H9 (cell line): ENCODE measurements around the gene CCND3. TPM values are rescaled to one million over a fixed set of nuclear protein-coding genes. Genes with fewer than 3 reads are reported as not detected.
A peak's percentile ranks its signal among the peaks of the same experiment; 100 is the strongest.

Source experiments
- DNase-seq: peaks from one replicate; pipeline ENCODE4 v3.0.0-alpha.2; 2017
- H2AFZ ChIP-seq: one replicate; pipeline ENCODE4 v1.6.1; 2013; ENCODE audit warnings: mild to moderate bottlenecking, low read length, control low read depth, moderate library complexity
- H2AK5ac ChIP-seq: 2 replicates; pipeline ENCODE4 v1.6.1; 2013; ENCODE audit warnings: low read length, control low read depth, mixed read lengths; ENCODE audit not compliant: insufficient read length
- H2BK120ac ChIP-seq: one replicate; pipeline ENCODE4 v1.6.1; 2013; ENCODE audit warnings: low read depth, mild to moderate bottlenecking, low read length, control low read depth, inconsistent platforms; ENCODE audit not compliant: poor library complexity, severe bottlenecking
- H2BK12ac ChIP-seq: 2 replicates; pipeline ENCODE4 v1.6.1; 2013; ENCODE audit warnings: low read length, control low read depth, mixed read lengths, low read depth; ENCODE audit not compliant: insufficient read length
- H2BK15ac ChIP-seq: 2 replicates; pipeline ENCODE4 v1.6.1; 2013; ENCODE audit warnings: low read depth, low read length, control low read depth
- H2BK20ac ChIP-seq: one replicate; pipeline ENCODE4 v1.6.1; 2013; ENCODE audit warnings: low read depth, mild to moderate bottlenecking, low read length, control low read depth, inconsistent platforms; ENCODE audit not compliant: poor library complexity, severe bottlenecking
- H2BK5ac ChIP-seq: 2 replicates; pipeline ENCODE4 v1.6.1; 2013; ENCODE audit warnings: low read length, control low read depth, mixed read lengths; ENCODE audit not compliant: insufficient read length
- H3K14ac ChIP-seq: 2 replicates; pipeline ENCODE4 v1.6.1; 2013; ENCODE audit warnings: low read length, control low read depth; ENCODE audit not compliant: insufficient read depth
- H3K18ac ChIP-seq: 2 replicates; pipeline ENCODE4 v1.6.1; 2013; ENCODE audit warnings: low read depth, mild to moderate bottlenecking, mixed read lengths, low read length, control low read depth; ENCODE audit not compliant: insufficient read length
- H3K23ac ChIP-seq: 2 replicates; pipeline ENCODE4 v1.6.1; 2013; ENCODE audit warnings: low read length, control low read depth, mixed read lengths, low read depth; ENCODE audit not compliant: insufficient read length
- H3K23me2 ChIP-seq: 2 replicates; pipeline ENCODE4 v1.6.1; 2013; ENCODE audit warnings: low read depth, mild to moderate bottlenecking, mixed read lengths, low read length, control low read depth; ENCODE audit not compliant: insufficient read length, poor library complexity, severe bottlenecking
- H3K27ac ChIP-seq: 2 replicates; pipeline ENCODE4 v1.5.1; 2013; ENCODE audit warnings: low read length, control low read depth, mixed read lengths, low read depth; ENCODE audit not compliant: insufficient read length
- H3K27me3 ChIP-seq: 2 replicates; pipeline ENCODE4 v1.6.1; 2013; ENCODE audit warnings: low read length, control low read depth, inconsistent platforms; ENCODE audit not compliant: insufficient read depth
- H3K4ac ChIP-seq: 2 replicates; pipeline ENCODE4 v1.6.1; 2013; ENCODE audit warnings: low read depth, mild to moderate bottlenecking, control low read depth, inconsistent platforms, low read length, moderate library complexity
- H3K4me1 ChIP-seq: 2 replicates; pipeline ENCODE4 v1.6.1; 2013; ENCODE audit warnings: low read length, control low read depth, inconsistent platforms; ENCODE audit not compliant: insufficient read depth
- H3K4me2 ChIP-seq: 2 replicates; pipeline ENCODE4 v1.6.1; 2013; ENCODE audit warnings: low read length, control low read depth, mixed read lengths; ENCODE audit not compliant: insufficient read length, insufficient read depth
- H3K56ac ChIP-seq: 2 replicates; pipeline ENCODE4 v1.6.1; 2013; ENCODE audit warnings: low read depth, mild to moderate bottlenecking, mixed read lengths, low read length, control low read depth; ENCODE audit not compliant: insufficient read length
- H3K79me1 ChIP-seq: 2 replicates; pipeline ENCODE4 v1.6.1; 2013; ENCODE audit warnings: low read depth, mild to moderate bottlenecking, moderate library complexity, low read length, control low read depth, inconsistent platforms; ENCODE audit not compliant: insufficient read depth, poor library complexity, severe bottlenecking
- H3K79me2 ChIP-seq: 2 replicates; pipeline ENCODE4 v1.6.1; 2013; ENCODE audit warnings: low read length, control low read depth, inconsistent platforms; ENCODE audit not compliant: insufficient read depth
- H3K9ac ChIP-seq: 2 replicates; pipeline ENCODE4 v1.6.1; 2013; ENCODE audit warnings: low read length, control low read depth, mixed read lengths; ENCODE audit not compliant: insufficient read length; ENCODE audit errors: extremely low read depth
- H3K9me3 ChIP-seq: one replicate; pipeline ENCODE4 v1.6.1; 2013; ENCODE audit warnings: low read depth, low read length, inconsistent platforms; ENCODE audit not compliant: control insufficient read depth
- H3T11ph ChIP-seq: one replicate; pipeline ENCODE4 v1.6.1; 2013; ENCODE audit warnings: mild to moderate bottlenecking, low read length, control low read depth, inconsistent platforms
- H4K20me1 ChIP-seq: one replicate; pipeline ENCODE4 v1.6.1; 2013; ENCODE audit not compliant: control insufficient read depth, insufficient read length, insufficient read depth
- H4K5ac ChIP-seq: 2 replicates; pipeline ENCODE4 v1.6.1; 2013; ENCODE audit warnings: low read depth, mild to moderate bottlenecking, mixed read lengths, low read length, control low read depth; ENCODE audit not compliant: insufficient read length
- H4K8ac ChIP-seq: replicated peaks from 2 replicates; pipeline ENCODE4 v1.6.1; 2013; ENCODE audit warnings: low read length, control low read depth, mixed read lengths, low read depth; ENCODE audit not compliant: insufficient read length
- H4K91ac ChIP-seq: 2 replicates; pipeline ENCODE4 v1.6.1; 2013; ENCODE audit warnings: low read depth, mild to moderate bottlenecking, moderate library complexity, mixed read lengths, low read length, control low read depth; ENCODE audit not compliant: insufficient read length
- H3K27ac Mint-ChIP-seq, 3 experiments: 2 replicates in 2 of 3; 3 replicates in 1 of 3; pipeline ENCODE4 v1.8.0; 2020 to 2021; ENCODE audit warnings: mixed read lengths in 3 of 3, mild to moderate bottlenecking in 1 of 3, moderate library complexity in 1 of 3
- H3K27me3 Mint-ChIP-seq: 2 replicates; pipeline ENCODE4 v1.8.0; 2021; ENCODE audit warnings: low read depth, mild to moderate bottlenecking, moderate library complexity, mixed read lengths
- H3K36me3 Mint-ChIP-seq, 3 experiments: 2 replicates in 2 of 3; 3 replicates in 1 of 3; pipeline ENCODE4 v1.8.0; 2020 to 2021; ENCODE audit warnings: low read depth in 3 of 3, mixed read lengths in 3 of 3; ENCODE audit not compliant: insufficient read depth in 1 of 3
- H3K4me1 Mint-ChIP-seq, 2 experiments: 2 replicates each; pipeline ENCODE4 v1.8.0; 2020; ENCODE audit warnings: mixed read lengths in 2 of 2
- H3K4me3 Mint-ChIP-seq, 2 experiments: 2 replicates in 1 of 2; 3 replicates in 1 of 2; pipeline ENCODE4 v1.8.0; 2020 to 2021; ENCODE audit warnings: mild to moderate bottlenecking in 2 of 2, mixed read lengths in 2 of 2, moderate library complexity in 1 of 2
- H3K9me3 Mint-ChIP-seq, 2 experiments: 2 replicates in 1 of 2; 3 replicates in 1 of 2; pipeline ENCODE4 v1.8.0; 2020; ENCODE audit warnings: mild to moderate bottlenecking in 2 of 2, mixed read lengths in 2 of 2, moderate library complexity in 1 of 2
- CTCF ChIP-seq: fragments of 200-600 bp; sonication (generic); conservative IDR thresholded peaks from 3 replicates; pipeline ENCODE4 v1.8.0; 2021; ENCODE audit warnings: antibody characterized with exemption, mild to moderate bottlenecking
- WGBS: extraction: QIAGEN DNeasy Blood & Tissue Kit; methylation state at CpG from one replicate; pipeline ENCODE4 v1.1.7; 2013; ENCODE audit warnings: missing lambda C conversion rate, low lambda C conversion rate, mixed read lengths; ENCODE audit not compliant: insufficient read length; ENCODE audit errors: extremely low coverage; 5-methylcytosine and 5-hydroxymethylcytosine counted together
- total RNA-seq: library from RNA; stranded (reverse); gene quantifications from 2 replicates; pipeline ENCODE4 v1.2.1, GENCODE V29; 2021

The CCND3 gene
- total RNA-seq, 1 experiment from 2014 or later: 24.2 TPM

GRCh38 chr6:41970436-41970846 is 28.8 kb upstream of the CCND3 start:
- no peak overlapping the region for H3K56ac ChIP-seq
- Mint-ChIP-seq H3K27ac (0 out of 7 replicates have a peak overlapping the region, but pooled peaks of 1 of the 3 experiments have one; percentile 10), H3K27me3 (no peaks in the 10 kb centered on the region), H3K36me3 (no peaks in the 10 kb centered on the region), H3K4me3 (no peak overlapping the region), H3K9me3 (no peaks in the 10 kb centered on the region), H3K4me1 (peaks cover 23 to 28% of the 10 kb centered on the region in 2 experiments)
- TF ChIP-seq CTCF: no peak
- no peaks in the 10 kb centered on the region for H3K9me3 ChIP-seq
- no peak overlapping the region for H3K14ac ChIP-seq
- no peak overlapping the region for H3K4ac ChIP-seq
- no peak overlapping the region for H3K9ac ChIP-seq
- peaks cover 11% of the 10 kb centered on the region; the same call in 1 of the 2 replicates for H3K4me1 ChIP-seq
- H2BK20ac ChIP-seq: no peak overlapping the region
- no peak overlapping the region for H2BK5ac ChIP-seq
- H3K79me1 ChIP-seq: no peaks in the 10 kb centered on the region
- H3K23me2 ChIP-seq: peaks cover under 1% of the 10 kb centered on the region
- H2BK120ac ChIP-seq: no peak overlapping the region
- H3K79me2 ChIP-seq: no peaks in the 10 kb centered on the region
- no peak overlapping the region for H2AFZ ChIP-seq
- H4K8ac ChIP-seq: no peak overlapping the region
- no peak overlapping the region for H4K91ac ChIP-seq
- DNase-seq: no peak
- no CpG with 5 or more reads among the region's 4 CpGs for WGBS
- H4K5ac ChIP-seq: no peak overlapping the region
- no peak overlapping the region for H3K27ac ChIP-seq
- H3K23ac ChIP-seq: no peak overlapping the region
- no peak overlapping the region for H2BK12ac ChIP-seq
- H3K18ac ChIP-seq: no peak overlapping the region
- no peak overlapping the region for H2BK15ac ChIP-seq
- H4K20me1 ChIP-seq: no peaks in the 10 kb centered on the region
- no peaks in the 10 kb centered on the region for H3K27me3 ChIP-seq
- H3K4me2 ChIP-seq: no peak overlapping the region
- no peak overlapping the region for H2AK5ac ChIP-seq
- no peak overlapping the region for H3T11ph ChIP-seq
